Spleen (tissue), 7 donors: ENCODE results near the gene ALAD.

Experiments used
- POLR2A ChIP-seq, 3 donors: fragments of 450-650 bp; IDR thresholded peaks; one replicate each; pipeline ENCODE4 v1.5.1; 2017; ENCODE audit warnings: antibody characterized with exemption in 3 of 3, mild to moderate bottlenecking in 1 of 3
- TF ChIP-seq, protein P1 (sequence below), 11 experiments: fragments of 200-600 bp in 7 of 11; fragments of 450-650 bp in 4 of 11; sonication (generic) in 4 of 11; IDR thresholded peaks in 8 of 11; conservative IDR thresholded peaks in 3 of 11; 1 replicate in 7 of 11; 2 replicates in 4 of 11; pipeline versions ENCODE4 v1.4.0 to v1.8.0; 2016 to 2021; ENCODE audit warnings: antibody characterized with exemption in 11 of 11, inconsistent platforms in 4 of 11, mild to moderate bottlenecking in 1 of 11
- donor health status: DM: no; HTN: no; CAD: no; lungs with moderate emphysema.
- donor health status: DM: no; HTN: no; CAD: no.
- donor health status: DM: no; HTN: no; CAD: no.

DNA sequence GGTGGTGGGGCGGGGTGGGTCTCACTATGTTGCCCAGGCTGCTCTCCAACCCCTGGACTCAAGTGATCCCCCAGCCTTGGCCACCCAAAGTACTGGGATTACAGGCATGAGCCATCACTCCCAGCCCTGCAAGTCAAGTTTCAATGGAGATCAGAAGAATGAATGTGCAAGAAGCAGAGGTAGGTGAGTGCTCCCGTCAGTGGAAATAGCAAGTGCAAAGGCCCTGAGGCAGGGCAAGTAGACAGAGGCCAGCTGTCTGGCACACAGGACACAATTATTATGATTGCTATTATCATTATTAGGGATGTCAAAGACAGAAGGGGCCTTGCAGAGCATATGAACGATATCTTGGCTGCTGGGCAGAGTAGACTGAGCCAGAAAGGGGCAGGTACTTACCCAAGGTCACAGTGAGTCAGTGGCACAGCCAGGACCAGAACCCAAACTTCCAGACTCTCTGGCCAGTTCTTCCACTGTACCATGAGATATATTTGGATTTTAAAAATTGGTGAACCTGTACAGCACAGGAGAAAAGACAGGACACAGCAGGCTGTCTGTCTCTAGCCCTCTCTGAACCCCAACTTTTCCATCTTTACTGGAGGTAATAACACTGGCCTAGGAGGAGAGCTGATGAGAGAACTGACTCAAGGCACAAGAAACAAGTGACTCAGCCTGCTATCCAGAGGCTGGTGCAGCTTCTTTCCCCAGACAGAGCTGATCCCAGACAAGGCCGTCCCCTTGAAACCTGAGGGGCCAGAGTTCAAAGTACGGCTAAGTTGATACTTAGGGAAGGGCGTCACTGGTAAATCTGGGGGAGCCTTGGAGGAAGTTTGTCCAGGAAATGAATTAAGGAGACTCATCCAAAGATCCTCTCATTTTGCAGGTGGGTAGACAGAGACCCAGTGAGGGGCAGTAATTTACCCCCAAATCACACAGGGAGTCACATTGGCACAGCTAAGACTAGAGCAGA is 25.7 kb downstream of the ALAD start:
- no peak for TF ChIP-seq POLR2A (IDR thresholded peaks at IDR 0.05)
- TF ChIP-seq, protein P1, sequence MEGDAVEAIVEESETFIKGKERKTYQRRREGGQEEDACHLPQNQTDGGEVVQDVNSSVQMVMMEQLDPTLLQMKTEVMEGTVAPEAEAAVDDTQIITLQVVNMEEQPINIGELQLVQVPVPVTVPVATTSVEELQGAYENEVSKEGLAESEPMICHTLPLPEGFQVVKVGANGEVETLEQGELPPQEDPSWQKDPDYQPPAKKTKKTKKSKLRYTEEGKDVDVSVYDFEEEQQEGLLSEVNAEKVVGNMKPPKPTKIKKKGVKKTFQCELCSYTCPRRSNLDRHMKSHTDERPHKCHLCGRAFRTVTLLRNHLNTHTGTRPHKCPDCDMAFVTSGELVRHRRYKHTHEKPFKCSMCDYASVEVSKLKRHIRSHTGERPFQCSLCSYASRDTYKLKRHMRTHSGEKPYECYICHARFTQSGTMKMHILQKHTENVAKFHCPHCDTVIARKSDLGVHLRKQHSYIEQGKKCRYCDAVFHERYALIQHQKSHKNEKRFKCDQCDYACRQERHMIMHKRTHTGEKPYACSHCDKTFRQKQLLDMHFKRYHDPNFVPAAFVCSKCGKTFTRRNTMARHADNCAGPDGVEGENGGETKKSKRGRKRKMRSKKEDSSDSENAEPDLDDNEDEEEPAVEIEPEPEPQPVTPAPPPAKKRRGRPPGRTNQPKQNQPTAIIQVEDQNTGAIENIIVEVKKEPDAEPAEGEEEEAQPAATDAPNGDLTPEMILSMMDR (IDR thresholded peaks at IDR 0.05 in 8 of 11, conservative IDR thresholded peaks at IDR 0.05 in 3 of 11): no peak
